HepG2 (cell line): ENCODE data around the gene IRF5. TPM values are rescaled to one million over a fixed set of nuclear protein-coding genes. Genes with fewer than 3 reads are reported as not detected.

Source experiments
- ATAC-seq: fragments of 200-7000 bp; cut with Tn5 transposase; 3 replicates; pipeline ENCODE4 v1.9.1; 2020; ENCODE audit warnings: mild to moderate bottlenecking, moderate library complexity
- BruUV-seq: library from RNA; stranded (reverse); fragments of 400-500 nt; replicated peaks from 2 replicates; lab custom pipeline; 2021; lab: Mats Ljungman, UMichigan
- CTCF ChIA-PET: fragments of 300-600 bp; formaldehyde crosslinking; extraction: SDS; loops from one replicate; lab custom pipeline; 2021; ENCODE audit warnings: low total read pairs, inconsistent platforms, low intra/inter-chr PET ratio; lab: Yijun Ruan, JAX
- POLR2A ChIA-PET: fragments of 350-600 bp; sonication (Branson Sonifier 250); formaldehyde crosslinking; loops from one replicate; lab custom pipeline; 2020; ENCODE audit warnings: antibody characterized with exemption, inconsistent platforms; lab: Yijun Ruan, JAX
- DNase-seq: peaks from one replicate; pipeline ENCODE4 v3.0.0-alpha.2; 2015; ENCODE audit warnings: low spot score
- FAIRE-seq: peaks from 3 replicates; lab custom pipeline; 2011; peaks lifted over from hg19 to GRCh38; lab: Jason Lieb, UNC
- H2AFZ ChIP-seq: one replicate; pipeline ENCODE4 v1.6.1; 2011; ENCODE audit warnings: low read length, inconsistent platforms
- H3K27ac ChIP-seq: fragments of 300-600 bp; 3 replicates; pipeline ENCODE4 v1.8.0; 2011; ENCODE audit warnings: mixed run types, mild to moderate bottlenecking, mixed read lengths, low read length, inconsistent platforms; ENCODE audit not compliant: insufficient read depth; ENCODE audit errors: extremely low read length
- H3K27me3 ChIP-seq, 2 experiments: fragments of 200-600 bp in 1 of 2; 2 replicates in 1 of 2; 3 replicates in 1 of 2; pipeline versions ENCODE4 v1.6.0 to v1.8.0; 2011; ENCODE audit warnings: low read length in 2 of 2, mild to moderate bottlenecking in 2 of 2, moderate library complexity in 2 of 2, inconsistent platforms in 1 of 2; ENCODE audit not compliant: insufficient read depth in 2 of 2, control insufficient read depth in 1 of 2
- H3K36me3 ChIP-seq, 2 experiments: fragments of 200-600 bp in 1 of 2; replicated peaks in 1 of 2; 2 replicates in 1 of 2; 3 replicates in 1 of 2; pipeline versions ENCODE4 v1.5.1 to v1.8.0; 2011; ENCODE audit warnings: low read length in 2 of 2, inconsistent platforms in 1 of 2; ENCODE audit not compliant: insufficient read depth in 2 of 2, control insufficient read depth in 1 of 2
- H3K4me1 ChIP-seq: 2 replicates; pipeline ENCODE4 v1.5.1; 2012; ENCODE audit warnings: low read length, inconsistent platforms; ENCODE audit not compliant: insufficient read depth
- H3K4me2 ChIP-seq: 2 replicates; pipeline ENCODE4 v1.6.0; 2011; ENCODE audit warnings: low read depth, low read length, inconsistent platforms
- H3K4me3 ChIP-seq, 3 experiments: fragments of 200-600 bp in 1 of 3; sonication (generic), shearing (Covaris generic) in 1 of 3; replicated peaks in 1 of 3; 2 replicates each; pipeline ENCODE4 v1.5.1; 2011 to 2016; ENCODE audit warnings: low read length in 3 of 3, inconsistent platforms in 2 of 3, low read depth in 2 of 3, mild to moderate bottlenecking in 2 of 3, control low read depth in 1 of 3, mixed read lengths in 1 of 3; ENCODE audit not compliant: insufficient read depth in 1 of 3
- H3K79me2 ChIP-seq: one replicate; pipeline ENCODE4 v1.6.1; 2011; ENCODE audit warnings: low read length, inconsistent platforms; ENCODE audit not compliant: insufficient read depth
- H3K9ac ChIP-seq: 2 replicates; pipeline ENCODE4 v1.6.0; 2011; ENCODE audit warnings: mild to moderate bottlenecking, low read depth, low read length, inconsistent platforms; ENCODE audit not compliant: insufficient read depth
- H3K9me3 ChIP-seq: 2 replicates; pipeline ENCODE4 v1.5.1; 2012; ENCODE audit warnings: mild to moderate bottlenecking, low read length
- H4K20me1 ChIP-seq: 2 replicates; pipeline ENCODE4 v1.6.0; 2011; ENCODE audit warnings: inconsistent platforms, mild to moderate bottlenecking, low read length, moderate library complexity; ENCODE audit not compliant: insufficient read depth
- IKZF4 ChIP-seq: sonication (generic); formaldehyde crosslinking; IDR thresholded peaks from 2 replicates; pipeline ENCODE4 v1.5.1; 2020; ENCODE audit warnings: borderline replicate concordance, mild to moderate bottlenecking, low read depth, missing genetic modification reagents; ENCODE audit errors: not compliant biosample characterization
- JARID2 ChIP-seq: sonication (generic); formaldehyde crosslinking; IDR thresholded peaks from 2 replicates; pipeline ENCODE4 v1.8.1; 2023; ENCODE audit warnings: missing genetic modification reagents, inconsistent platforms; ENCODE audit not compliant: insufficient replicate concordance
- U2AF1 ChIP-seq: fragments of 200-400 bp; formaldehyde crosslinking; optimal IDR thresholded peaks from 2 replicates; pipeline ENCODE3; 2017; ENCODE audit warnings: mild to moderate bottlenecking, low read depth, low read length
- ZNF282 ChIP-seq: fragments of 450-650 bp; IDR thresholded peaks from 2 replicates; pipeline ENCODE4 v1.6.1; 2018; ENCODE audit not compliant: partially characterized antibody
- ZNF766 ChIP-seq: sonication (generic); formaldehyde crosslinking; IDR thresholded peaks from 2 replicates; pipeline ENCODE4 v1.5.0; 2020; ENCODE audit warnings: missing genetic modification reagents, borderline replicate concordance
- WGBS: methylation state at CpG from one replicate; pipeline ENCODE4 v1.1.6; 2017; ENCODE audit warnings: low lambda C conversion rate; 5-methylcytosine and 5-hydroxymethylcytosine counted together
- in situ Hi-C: cut with HindIII; loops from 2 replicates; pipeline ENCODE4 v1.10.0; 2017; ENCODE audit warnings: low pct_unique_long_range_greater_than_20kb; ENCODE audit not compliant: extremely low pct_ligation_motif_present
- intact Hi-C: fragments of 100-400 bp; cut with micrococcal nuclease; formaldehyde crosslinking; loops from one replicate; pipeline ENCODE4 v1.10.0; 2022; ENCODE audit not compliant: unreplicated experiment
- polyA plus RNA-seq, 8 experiments: library from polyadenylated mRNA; depleted of rRNA in 3 of 8; stranded (reverse) in 7 of 8; unstranded in 1 of 8; fragments of >200 nt; fragmentation: Illumina TruSeq in 4 of 8; extraction: Trizol in 4 of 8; gene quantifications; 2 replicates each; pipeline versions ENCODE4 v1.2.1 to v1.2.3, GENCODE V29; 2011 to 2016; ENCODE audit warnings: low read depth in 4 of 8, missing spikeins in 1 of 8, mixed read lengths in 1 of 8; ENCODE audit not compliant: insufficient read depth in 1 of 8
- total RNA-seq, 5 experiments: library from RNA; depleted of rRNA; stranded (reverse); fragments of >200 nt; fragmentation: Illumina TruSeq; extraction: Trizol; gene quantifications; 2 replicates each; pipeline ENCODE4 v1.2.3, GENCODE V29; 2016; ENCODE audit warnings: low read depth in 1 of 5
- TF ChIP-seq, protein P1 (sequence below): sonication (generic); formaldehyde crosslinking; IDR thresholded peaks from 2 replicates; pipeline ENCODE4 v1.9.0; 2022; ENCODE audit warnings: low read depth, missing genetic modification reagents
- TF ChIP-seq, protein P2 (sequence below): sonication (generic); formaldehyde crosslinking; IDR thresholded peaks from 2 replicates; pipeline ENCODE4 v1.8.1; 2023; ENCODE audit warnings: missing genetic modification reagents, mild to moderate bottlenecking, borderline replicate concordance
- TF ChIP-seq, protein P3 (sequence below): sonication (generic); formaldehyde crosslinking; conservative IDR thresholded peaks from 2 replicates; pipeline ENCODE4 v1.4.0; 2020; ENCODE audit warnings: missing genetic modification reagents
- TF ChIP-seq, protein P4 (sequence below): sonication (generic); formaldehyde crosslinking; IDR thresholded peaks from 2 replicates; pipeline ENCODE4 v1.4.0; 2020; ENCODE audit warnings: missing genetic modification reagents, borderline replicate concordance
- TF ChIP-seq, protein P5 (sequence below): sonication (generic); formaldehyde crosslinking; IDR thresholded peaks from 2 replicates; pipeline ENCODE4 v1.4.0; 2020; ENCODE audit warnings: mild to moderate bottlenecking, missing genetic modification reagents

IRF5 gene
- total and polyA plus RNA-seq, 2 of the 13 experiments (the other 11 are each of a cell fraction or from before 2014, with no cell fraction given): 2.0 to 2.9 TPM

DNA sequence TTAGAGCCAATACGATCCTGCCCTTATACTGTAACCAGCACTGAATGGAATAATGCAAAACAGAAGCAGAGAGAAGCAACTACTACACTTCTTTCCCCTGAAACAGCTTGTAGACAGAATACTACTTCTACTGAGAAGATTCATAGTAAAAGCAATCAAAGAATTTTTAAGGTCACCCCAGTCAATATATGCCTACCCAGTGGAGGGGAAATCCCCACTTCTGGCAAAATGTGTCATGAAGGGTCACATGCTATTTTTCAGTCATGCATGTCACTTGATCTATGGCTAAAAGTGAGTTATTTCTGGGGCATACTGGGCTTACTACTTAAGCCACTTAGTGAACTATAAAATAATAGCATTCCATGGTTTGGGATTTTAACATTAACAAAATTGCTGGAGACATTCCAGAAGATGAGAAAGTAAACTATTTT is 25.6 kb downstream of the IRF5 start (continued):
- TF ChIP-seq IKZF4 (CRISPR knock-in tag): no peak
- TF ChIP-seq, protein P1, sequence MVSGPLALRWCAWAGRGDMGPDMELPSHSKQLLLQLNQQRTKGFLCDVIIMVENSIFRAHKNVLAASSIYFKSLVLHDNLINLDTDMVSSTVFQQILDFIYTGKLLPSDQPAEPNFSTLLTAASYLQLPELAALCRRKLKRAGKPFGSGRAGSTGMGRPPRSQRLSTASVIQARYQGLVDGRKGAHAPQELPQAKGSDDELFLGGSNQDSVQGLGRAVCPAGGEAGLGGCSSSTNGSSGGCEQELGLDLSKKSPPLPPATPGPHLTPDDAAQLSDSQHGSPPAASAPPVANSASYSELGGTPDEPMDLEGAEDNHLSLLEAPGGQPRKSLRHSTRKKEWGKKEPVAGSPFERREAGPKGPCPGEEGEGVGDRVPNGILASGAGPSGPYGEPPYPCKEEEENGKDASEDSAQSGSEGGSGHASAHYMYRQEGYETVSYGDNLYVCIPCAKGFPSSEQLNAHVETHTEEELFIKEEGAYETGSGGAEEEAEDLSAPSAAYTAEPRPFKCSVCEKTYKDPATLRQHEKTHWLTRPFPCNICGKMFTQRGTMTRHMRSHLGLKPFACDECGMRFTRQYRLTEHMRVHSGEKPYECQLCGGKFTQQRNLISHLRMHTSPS (CRISPR knock-in tag): no peak
- no peak for TF ChIP-seq ZNF282
- TF ChIP-seq, protein P2, sequence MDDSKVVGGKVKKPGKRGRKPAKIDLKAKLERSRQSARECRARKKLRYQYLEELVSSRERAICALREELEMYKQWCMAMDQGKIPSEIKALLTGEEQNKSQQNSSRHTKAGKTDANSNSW (CRISPR knock-in tag): no peak

DNA sequence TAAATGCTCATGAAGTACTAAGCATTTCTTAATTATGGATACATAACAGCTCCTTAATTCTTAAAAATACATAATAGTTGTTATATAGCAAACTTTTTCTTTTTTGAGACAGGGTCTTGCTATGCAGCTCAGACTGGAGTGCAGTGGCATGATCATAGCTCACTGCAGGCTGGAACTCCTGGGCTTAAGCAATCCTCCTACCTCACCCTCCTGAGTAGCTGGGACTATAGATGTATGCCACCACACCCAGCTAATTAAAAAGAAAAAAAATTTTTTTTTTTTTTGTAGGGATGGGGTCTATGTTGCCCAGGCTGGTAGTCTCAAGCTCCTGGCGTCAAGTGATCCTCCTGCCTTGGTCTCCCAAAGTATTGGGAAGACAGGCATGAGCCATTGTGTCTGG is 30.9 kb downstream of the IRF5 start:
- CTCF ChIA-PET: no interaction called here
- Histone ChIP-seq H3K9me3 (no peaks in the 10 kb centered on the region), H3K4me2 (no peak overlapping the region), H3K27me3 (no peaks in the 10 kb centered on the region), H3K4me1 (no peaks in the 10 kb centered on the region), H3K4me3 (no peak overlapping the region), H2AFZ (no peak overlapping the region), H3K9ac (no peak overlapping the region), H4K20me1 (no peaks in the 10 kb centered on the region), H3K79me2 (no peaks in the 10 kb centered on the region), H3K27ac (no peak overlapping the region), H3K36me3 (peaks cover 13 to 74% of the 10 kb centered on the region in 2 experiments)
- WGBS: 100% methylated on average over 1 of the region's 1 CpG
- intact Hi-C loops (no loop called here), in situ Hi-C loops (no loop called here)
- no TSS peak for BruUV-seq
- no peak for DNase-seq
- POLR2A ChIA-PET: no interaction called here
- ATAC-seq: no peak
- no peak for FAIRE-seq
- TF ChIP-seq, protein P3, sequence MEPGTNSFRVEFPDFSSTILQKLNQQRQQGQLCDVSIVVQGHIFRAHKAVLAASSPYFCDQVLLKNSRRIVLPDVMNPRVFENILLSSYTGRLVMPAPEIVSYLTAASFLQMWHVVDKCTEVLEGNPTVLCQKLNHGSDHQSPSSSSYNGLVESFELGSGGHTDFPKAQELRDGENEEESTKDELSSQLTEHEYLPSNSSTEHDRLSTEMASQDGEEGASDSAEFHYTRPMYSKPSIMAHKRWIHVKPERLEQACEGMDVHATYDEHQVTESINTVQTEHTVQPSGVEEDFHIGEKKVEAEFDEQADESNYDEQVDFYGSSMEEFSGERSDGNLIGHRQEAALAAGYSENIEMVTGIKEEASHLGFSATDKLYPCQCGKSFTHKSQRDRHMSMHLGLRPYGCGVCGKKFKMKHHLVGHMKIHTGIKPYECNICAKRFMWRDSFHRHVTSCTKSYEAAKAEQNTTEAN: no peak
- TF ChIP-seq JARID2 (CRISPR knock-in tag) (no peak), U2AF1 (no peak), ZNF766 (no peak)
- TF ChIP-seq, protein P4, sequence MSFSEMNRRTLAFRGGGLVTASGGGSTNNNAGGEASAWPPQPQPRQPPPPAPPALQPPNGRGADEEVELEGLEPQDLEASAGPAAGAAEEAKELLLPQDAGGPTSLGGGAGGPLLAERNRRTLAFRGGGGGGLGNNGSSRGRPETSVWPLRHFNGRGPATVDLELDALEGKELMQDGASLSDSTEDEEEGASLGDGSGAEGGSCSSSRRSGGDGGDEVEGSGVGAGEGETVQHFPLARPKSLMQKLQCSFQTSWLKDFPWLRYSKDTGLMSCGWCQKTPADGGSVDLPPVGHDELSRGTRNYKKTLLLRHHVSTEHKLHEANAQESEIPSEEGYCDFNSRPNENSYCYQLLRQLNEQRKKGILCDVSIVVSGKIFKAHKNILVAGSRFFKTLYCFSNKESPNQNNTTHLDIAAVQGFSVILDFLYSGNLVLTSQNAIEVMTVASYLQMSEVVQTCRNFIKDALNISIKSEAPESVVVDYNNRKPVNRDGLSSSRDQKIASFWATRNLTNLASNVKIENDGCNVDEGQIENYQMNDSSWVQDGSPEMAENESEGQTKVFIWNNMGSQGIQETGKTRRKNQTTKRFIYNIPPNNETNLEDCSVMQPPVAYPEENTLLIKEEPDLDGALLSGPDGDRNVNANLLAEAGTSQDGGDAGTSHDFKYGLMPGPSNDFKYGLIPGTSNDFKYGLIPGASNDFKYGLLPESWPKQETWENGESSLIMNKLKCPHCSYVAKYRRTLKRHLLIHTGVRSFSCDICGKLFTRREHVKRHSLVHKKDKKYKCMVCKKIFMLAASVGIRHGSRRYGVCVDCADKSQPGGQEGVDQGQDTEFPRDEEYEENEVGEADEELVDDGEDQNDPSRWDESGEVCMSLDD (CRISPR knock-in tag): no peak
- TF ChIP-seq, protein P5, sequence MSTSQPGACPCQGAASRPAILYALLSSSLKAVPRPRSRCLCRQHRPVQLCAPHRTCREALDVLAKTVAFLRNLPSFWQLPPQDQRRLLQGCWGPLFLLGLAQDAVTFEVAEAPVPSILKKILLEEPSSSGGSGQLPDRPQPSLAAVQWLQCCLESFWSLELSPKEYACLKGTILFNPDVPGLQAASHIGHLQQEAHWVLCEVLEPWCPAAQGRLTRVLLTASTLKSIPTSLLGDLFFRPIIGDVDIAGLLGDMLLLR: no peak
